ENCODE measurements around the gene KLHL15.
A peak's percentile ranks its signal among the peaks of the same experiment; 100 is the strongest.
"Not testable (repeated sequence)": the region's sequence is repeated elsewhere in the genome, so short reads cannot be mapped to it uniquely, and the experiment has no call there.

KLHL15 gene

GRCh38 chrX:24027086-24027485, at the start of gene KLHL15:
TSS of gene KLHL15 (minus strand) at chrX:24027186. CDS start at chrX:24006693, 20,493 bp downstream.
- H3K4me3 Mint-ChIP-seq, result peak within 1 kb of the TSS; percentile 77
- peaks cover 5% of the 10 kb centered on the region for H3K27me3 Mint-ChIP-seq
- CTCF ChIA-PET, result interaction anchor here (2.3 kb wide), 1 partner anchor 27 kb away, joined by 10 read pairs; the partner anchor contains the start of gene EIF2S3
- H3K27ac Mint-ChIP-seq, result peak within 1 kb of the TSS; percentile 94
- peaks cover 14% of the 10 kb centered on the region for H3K4me1 Mint-ChIP-seq
- H3K9me3 Mint-ChIP-seq, result no peaks in the 10 kb centered on the region
- H3K36me3 Mint-ChIP-seq, result peaks cover 4% of the 10 kb centered on the region
- no peak for DNase-seq

GRCh38 chrX:24069877-24070276, 42.9 kb upstream of the KLHL15 start:
- H3K27me3 Mint-ChIP-seq, result no peaks in the 10 kb centered on the region
- no peak overlapping the region for H3K4me3 Mint-ChIP-seq
- peaks cover 22% of the 10 kb centered on the region for H3K36me3 Mint-ChIP-seq
- DNase-seq, result no peak
- H3K9me3 Mint-ChIP-seq, result no peaks in the 10 kb centered on the region
- CTCF ChIA-PET, result no interaction called here
- H3K27ac Mint-ChIP-seq, result no peak overlapping the region
- H3K4me1 Mint-ChIP-seq, result no peaks in the 10 kb centered on the region

- H3K36me3 Mint-ChIP-seq, result peaks cover 21% of the 10 kb centered on the region
- no peak overlapping the region for H3K27ac Mint-ChIP-seq
- H3K4me1 Mint-ChIP-seq, result peaks cover 8% of the 10 kb centered on the region
- H3K27me3 Mint-ChIP-seq, result no peaks in the 10 kb centered on the region
- no peak overlapping the region for H3K4me3 Mint-ChIP-seq
- CTCF ChIA-PET, result no interaction called here
- H3K9me3 Mint-ChIP-seq, result no peaks in the 10 kb centered on the region
- DNase-seq, result no peak
Measured at GRCh38 chrX:24063488-24063887, 36.5 kb upstream of the KLHL15 start.

GRCh38 chrX:24055043-24055356, 28.0 kb upstream of the KLHL15 start:
- H3K4me3 Mint-ChIP-seq, result no peak overlapping the region
- no peak for DNase-seq
- no peaks in the 10 kb centered on the region for H3K9me3 Mint-ChIP-seq
- peaks cover 8% of the 10 kb centered on the region for H3K36me3 Mint-ChIP-seq
- no peaks in the 10 kb centered on the region for H3K27me3 Mint-ChIP-seq
- peaks cover 15% of the 10 kb centered on the region for H3K4me1 Mint-ChIP-seq
- CTCF ChIA-PET, result interaction anchor here (0.6 to 1.9 kb wide), 9 partner anchors 12 to 272 kb away, joined by 3 to 19 read pairs (median 4); partner anchors contain the start of genes APOO, CXorf58, KLHL15 and SAT1
- H3K27ac Mint-ChIP-seq, result no peak overlapping the region

- H3K27me3 Mint-ChIP-seq, result no peaks in the 10 kb centered on the region
- H3K4me3 Mint-ChIP-seq, result no peak within 1 kb of the TSS
- H3K36me3 Mint-ChIP-seq, result peaks cover 4% of the 10 kb centered on the region
- DNase-seq, result peak; percentile 89
- CTCF ChIA-PET, result interaction anchor here (0.6 to 1.9 kb wide), 12 partner anchors 12 to 309 kb away, joined by 3 to 19 read pairs (median 4); partner anchors contain the start of genes APOO, CXorf58, KLHL15 and SAT1
- no peak within 1 kb of the TSS for H3K27ac Mint-ChIP-seq
- H3K9me3 Mint-ChIP-seq, result no peaks in the 10 kb centered on the region
- H3K4me1 Mint-ChIP-seq, result peaks cover 11% of the 10 kb centered on the region
Measured at GRCh38 chrX:24054182-24055042, 27.4 kb upstream of the KLHL15 start, which contains the start of gene EIF2S3. TSS of gene EIF2S3 (plus strand) at chrX:24054956. CDS start at chrX:24054969, 13 bp downstream.

GRCh38 chrX:24050522-24051318, 23.7 kb upstream of the KLHL15 start:
- not testable (repeated sequence) for H3K36me3 Mint-ChIP-seq, H3K27me3 Mint-ChIP-seq, H3K4me1 Mint-ChIP-seq, H3K9me3 Mint-ChIP-seq, DNase-seq
- Mint-ChIP-seq H3K27ac (peak overlapping the region; percentile 42), H3K4me3 (peak overlapping the region; percentile 33)
- CTCF ChIA-PET, result interaction anchor here (1.3 kb wide), 1 partner anchor 149 kb away, joined by 4 read pairs; no protein-coding TSS in a partner anchor

GRCh38 chrX:24049643-24050042, 22.7 kb upstream of the KLHL15 start:
- H3K36me3 Mint-ChIP-seq, CTCF ChIA-PET, H3K4me1 Mint-ChIP-seq, DNase-seq, H3K9me3 Mint-ChIP-seq, H3K4me3 Mint-ChIP-seq, H3K27ac Mint-ChIP-seq, H3K27me3 Mint-ChIP-seq: not testable (repeated sequence)

GRCh38 chrX:24046060-24046459, 19.1 kb upstream of the KLHL15 start:
- H3K9me3 Mint-ChIP-seq, result not testable (repeated sequence)

GRCh38 chrX:24037729-24038128, 10.7 kb upstream of the KLHL15 start:
- H3K4me1 Mint-ChIP-seq, result no peaks in the 10 kb centered on the region
- DNase-seq, result no peak
- H3K36me3 Mint-ChIP-seq, result no peaks in the 10 kb centered on the region
- CTCF ChIA-PET, result no interaction called here
- no peak overlapping the region for H3K4me3 Mint-ChIP-seq
- no peak overlapping the region for H3K27ac Mint-ChIP-seq
- no peaks in the 10 kb centered on the region for H3K9me3 Mint-ChIP-seq
- peaks cover 3% of the 10 kb centered on the region for H3K27me3 Mint-ChIP-seq

More at GRCh38 chrX:24046060-24046459, 19.1 kb upstream of the KLHL15 start:
- H3K4me1 Mint-ChIP-seq, DNase-seq, CTCF ChIA-PET, H3K27me3 Mint-ChIP-seq, H3K36me3 Mint-ChIP-seq, H3K27ac Mint-ChIP-seq, H3K4me3 Mint-ChIP-seq: not testable (repeated sequence)

GRCh38 chrX:24034485-24034884, 7.5 kb upstream of the KLHL15 start:
- no peak for DNase-seq
- CTCF ChIA-PET, result no interaction called here
- Mint-ChIP-seq H3K9me3 (no peaks in the 10 kb centered on the region), H3K27ac (no peak overlapping the region), H3K27me3 (peaks cover 9% of the 10 kb centered on the region), H3K36me3 (no peaks in the 10 kb centered on the region), H3K4me1 (no peaks in the 10 kb centered on the region), H3K4me3 (no peak overlapping the region)

- Mint-ChIP-seq H3K4me1 (peaks cover 8% of the 10 kb centered on the region), H3K36me3 (no peaks in the 10 kb centered on the region), H3K9me3 (no peaks in the 10 kb centered on the region), H3K27me3 (peaks cover 9% of the 10 kb centered on the region), H3K27ac (no peak overlapping the region), H3K4me3 (no peak overlapping the region)
- no peak for DNase-seq
- CTCF ChIA-PET, result no interaction called here
Measured at GRCh38 chrX:24030597-24030996, 3.6 kb upstream of the KLHL15 start.

- Mint-ChIP-seq H3K27me3 (peaks cover 9% of the 10 kb centered on the region), H3K4me1 (peaks cover 13% of the 10 kb centered on the region), H3K36me3 (peaks cover 3% of the 10 kb centered on the region), H3K9me3 (no peaks in the 10 kb centered on the region), H3K4me3 (no peak overlapping the region), H3K27ac (no peak overlapping the region)
- CTCF ChIA-PET, result interaction anchor here (0.8 kb wide), 1 partner anchor 26 kb away, joined by 3 read pairs; the partner anchor contains the start of gene EIF2S3
- DNase-seq, result no peak
Measured at GRCh38 chrX:24027985-24028384, 999 bp upstream of the KLHL15 start.

GRCh38 chrX:24026432-24026831, 554 bp downstream of the KLHL15 start:
- Mint-ChIP-seq H3K4me1 (peaks cover 20% of the 10 kb centered on the region), H3K36me3 (peaks cover 8% of the 10 kb centered on the region), H3K27ac (peak overlapping the region; percentile 94), H3K27me3 (peaks cover 5% of the 10 kb centered on the region), H3K9me3 (no peaks in the 10 kb centered on the region), H3K4me3 (peak overlapping the region; percentile 77)
- CTCF ChIA-PET, result interaction anchor here (1.5 to 2.3 kb wide), 2 partner anchors 28 to 124 kb away, joined by 4 to 10 read pairs; partner anchors contain the start of gene EIF2S3
- DNase-seq, result no peak

GRCh38 chrX:24025741-24026403, 1.1 kb downstream of the KLHL15 start:
- Mint-ChIP-seq H3K9me3 (no peaks in the 10 kb centered on the region), H3K27ac (peak overlapping the region; percentile 94), H3K4me3 (peak overlapping the region; percentile 77), H3K4me1 (peaks cover 25% of the 10 kb centered on the region), H3K27me3 (peaks cover 5% of the 10 kb centered on the region), H3K36me3 (peaks cover 12% of the 10 kb centered on the region)
- CTCF ChIA-PET, result interaction anchor here (1.0 to 2.3 kb wide), 3 partner anchors 28 to 124 kb away, joined by 4 to 10 read pairs (median 4); partner anchors contain the start of genes APOO, CXorf58 and EIF2S3
- DNase-seq, result no peak
